Measurements from ENCODE around the gene HNRNPL. TPM values are rescaled to one million over a fixed set of nuclear protein-coding genes. Genes with fewer than 3 reads are reported as not detected.

The HNRNPL gene
- 100 to 1,000 TPM in 3 of 4 donors, 10 to 100 TPM in 1; 88.3 to 172 (median 126) TPM for total RNA-seq

- TF ChIP-seq CTCF (IDR thresholded peaks at IDR 0.05 in 4 of 5, conservative IDR thresholded peaks at IDR 0.05 in 1 of 5) (peak in 4 of 5 experiments; percentile 47 to 69 (median 55)), POLR2A (IDR thresholded peaks at IDR 0.05) (peak; percentile 98)
- ATAC-seq (peak in 1 of 2 donors; percentile 80), DNase-seq (peak in 1 of 2 donors; percentile 100)
- H3K4me3 ChIP-seq = peak within 1 kb of the TSS; percentile 63 to 99 (median 92)
- H3K27ac ChIP-seq = peak within 1 kb of the TSS; percentile 98 to 100 (median 100)
- H3K9me3 ChIP-seq = no peaks in the 10 kb centered on the region
- H3K27me3 ChIP-seq = no peaks in the 10 kb centered on the region
- H3K4me1 ChIP-seq = peaks cover 45 to 52% of the 10 kb centered on the region in 2 donors
- intact Hi-C loops (cut with DNase I; ENCODE audit: low total_unique reads) = loop anchor here (1.0 to 5.0 kb wide), 3 partner anchors 19 to 562 kb away; partner anchors contain the start of genes ECH1, NFKBIB, PLEKHG2 and SIRT2
- in situ Hi-C loops (cut with MboI; ENCODE audit: low sequenced_read_pairs in 4 of 4) = loop anchor here in 2 of 4 donors (5.0 to 25.0 kb wide), 5 partner anchors 45 to 463 kb away; partner anchors contain the start of genes NFKBIB (in 2 of the 2), SIRT2 (in 2 of the 2), ACTN4 (in 1 of the 2) and GGN (in 1 of the 2)
- H3K36me3 ChIP-seq = peaks cover 4 to 29% of the 10 kb centered on the region in 2 donors
Observed at GRCh38 chr19:38849860-38850435, at the start of gene HNRNPL. Gene HNRNPL (minus strand): TSS chr19:38849986. CDS start chr19:38849966, 20 bp downstream.

- Histone ChIP-seq H3K9me3 (no peaks in the 10 kb centered on the region), H3K4me1 (peaks cover 52% of the 10 kb centered on the region in 2 donors), H3K36me3 (peaks cover 0 to 4% of the 10 kb centered on the region in 2 donors), H3K4me3 (peak overlapping the region; percentile 71 to 98 (median 82)), H3K27me3 (no peaks in the 10 kb centered on the region), H3K27ac (peak overlapping the region; percentile 87 to 99 (median 93))
- no peak for TF ChIP-seq CTCF (IDR thresholded peaks at IDR 0.05 in 4 of 5, conservative IDR thresholded peaks at IDR 0.05 in 1 of 5)
- in situ Hi-C loops (cut with MboI; ENCODE audit: low sequenced_read_pairs in 4 of 4) = loop anchor here in 2 of 4 donors (5.0 to 10.0 kb wide), 2 partner anchors 47 to 54 kb away; partner anchors contain the start of gene HNRNPL (in 1 of the 2)
- ATAC-seq = peak; percentile 3 to 8
- DNase-seq = peak in 1 of 2 donors; percentile 30
- intact Hi-C loops (cut with DNase I; ENCODE audit: low total_unique reads) = loop anchor here (1.0 to 10.0 kb wide), 4 partner anchors 31 to 724 kb away; partner anchors contain the start of genes ECH1, HNRNPL, MRPS12 and SARS2
Observed at GRCh38 chr19:38898788-38899446, 49.1 kb upstream of the HNRNPL start.

- H3K9me3 ChIP-seq = no peaks in the 10 kb centered on the region
- intact Hi-C loops (cut with DNase I; ENCODE audit: low total_unique reads) = loop anchor here (5.0 to 10.0 kb wide), 2 partner anchors 183 to 720 kb away; no protein-coding TSS in a partner anchor
- H3K27me3 ChIP-seq = no peaks in the 10 kb centered on the region
- DNase-seq (no peak), ATAC-seq (no peak)
- H3K4me1 ChIP-seq = peaks cover 73 to 84% of the 10 kb centered on the region in 2 donors
- in situ Hi-C loops (cut with MboI; ENCODE audit: low sequenced_read_pairs in 4 of 4) = loop anchor here in 2 of 4 donors (5.0 to 10.0 kb wide), 2 partner anchors 43 to 50 kb away; partner anchors contain the start of gene HNRNPL (in 1 of the 2)
- no peak overlapping the region for H3K4me3 ChIP-seq
- TF ChIP-seq CTCF (IDR thresholded peaks at IDR 0.05 in 4 of 5, conservative IDR thresholded peaks at IDR 0.05 in 1 of 5) = no peak
- TF ChIP-seq POLR2A (IDR thresholded peaks at IDR 0.05) = no peak
- H3K27ac ChIP-seq = peak overlapping the region; percentile 85 to 96 (median 88)
- H3K36me3 ChIP-seq = peaks cover 0 to 3% of the 10 kb centered on the region in 2 donors
Observed at GRCh38 chr19:38894968-38895367, 45.2 kb upstream of the HNRNPL start.

- H3K27ac ChIP-seq = peak overlapping the region; percentile 85 to 96 (median 88)
- ATAC-seq (peak in 1 of 2 donors; percentile 19), DNase-seq (peak in 1 of 2 donors; percentile 53)
- H3K36me3 ChIP-seq = peaks cover 0 to 18% of the 10 kb centered on the region in 2 donors
- no peak for TF ChIP-seq POLR2A (IDR thresholded peaks at IDR 0.05)
- TF ChIP-seq CTCF (IDR thresholded peaks at IDR 0.05 in 4 of 5, conservative IDR thresholded peaks at IDR 0.05 in 1 of 5) = no peak
- H3K4me3 ChIP-seq = peak overlapping the region in 1 of 4 donors; percentile 16
- peaks cover 70 to 82% of the 10 kb centered on the region in 2 donors for H3K4me1 ChIP-seq
- intact Hi-C loops (cut with DNase I; ENCODE audit: low total_unique reads) (loop anchor here (5.0 to 10.0 kb wide), 2 partner anchors 181 to 719 kb away; no protein-coding TSS in a partner anchor), in situ Hi-C loops (cut with MboI; ENCODE audit: low sequenced_read_pairs in 4 of 4) (loop anchor here in 1 of 4 donors (10.0 kb wide), 1 partner anchor 49 kb away; the partner anchor contains the start of gene HNRNPL)
- H3K27me3 ChIP-seq = no peaks in the 10 kb centered on the region
- no peaks in the 10 kb centered on the region for H3K9me3 ChIP-seq
Observed at GRCh38 chr19:38893341-38893771, 43.6 kb upstream of the HNRNPL start.
